ENCODE measurements around the gene HPS4.

- TF ChIP-seq CTCF (IDR thresholded peaks at IDR 0.05) (no peak), POLR2A (IDR thresholded peaks at IDR 0.05) (no peak)
Measured at GRCh38 chr22:26489447-26490036, 6.0 kb upstream of the HPS4 start.

All from Peyer's patch (tissue), 4 donors.